Neural cell (in vitro differentiated cells): ENCODE results near the gene TPMT.

ENCODE experiments used
- EZH2 ChIP-seq: fragments of 200-600, 300-800 bp; shearing (Covaris generic), sonication (generic); IDR thresholded peaks from 2 replicates; pipeline ENCODE4 v1.6.1; 2014; ENCODE audit warnings: antibody characterized with exemption, low read length, borderline replicate concordance, mild to moderate bottlenecking; ENCODE audit not compliant: insufficient read depth, poor library complexity, severe bottlenecking
- MXI1 ChIP-seq: fragments of 450-650 bp; conservative IDR thresholded peaks from 2 replicates; pipeline ENCODE4 v1.6.1; 2014; ENCODE audit warnings: antibody characterized with exemption, mild to moderate bottlenecking; ENCODE audit not compliant: poor library complexity, severe bottlenecking
- POLR2AphosphoS5 ChIP-seq: IDR thresholded peaks from 2 replicates; pipeline ENCODE4 v1.6.1; 2012
- RAD21 ChIP-seq: fragments of 450-650 bp; conservative IDR thresholded peaks from 2 replicates; pipeline ENCODE4 v1.6.1; 2014; ENCODE audit warnings: antibody characterized with exemption, mild to moderate bottlenecking, moderate library complexity
- SMC3 ChIP-seq: fragments of 450-650 bp; conservative IDR thresholded peaks from 2 replicates; pipeline ENCODE4 v1.6.1; 2014; ENCODE audit warnings: antibody characterized with exemption, mild to moderate bottlenecking, moderate library complexity; ENCODE audit not compliant: poor library complexity
- TF ChIP-seq, protein P1 (sequence below): fragments of 450-650 bp; IDR thresholded peaks from 2 replicates; pipeline ENCODE4 v1.5.1; 2014; ENCODE audit warnings: antibody characterized with exemption, mild to moderate bottlenecking, moderate library complexity; ENCODE audit not compliant: poor library complexity, severe bottlenecking
- TF ChIP-seq, protein P2 (sequence below): IDR thresholded peaks from 2 replicates; pipeline ENCODE4 v1.6.1; 2012; ENCODE audit warnings: borderline replicate concordance

DNA sequence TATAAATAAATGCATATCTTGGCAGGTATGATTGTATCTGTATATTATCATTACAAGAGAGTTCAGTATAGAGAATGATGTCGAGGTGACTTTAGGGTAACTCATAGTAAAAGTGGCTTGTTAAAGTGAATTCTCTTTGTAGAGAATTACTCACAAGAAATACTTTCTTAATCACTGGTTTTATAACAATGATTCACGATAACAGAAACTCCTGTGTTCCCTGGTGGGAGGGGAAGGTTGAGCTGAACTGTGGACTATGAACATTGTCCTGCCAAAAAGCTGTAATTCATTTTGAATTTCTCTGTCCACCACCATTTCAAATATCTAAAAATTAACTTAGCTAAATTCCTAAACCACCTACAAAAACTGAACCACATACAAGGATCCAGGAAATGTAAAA is 7.7 kb downstream of the TPMT start:
- no peak for TF ChIP-seq POLR2AphosphoS5
- TF ChIP-seq, protein P1, sequence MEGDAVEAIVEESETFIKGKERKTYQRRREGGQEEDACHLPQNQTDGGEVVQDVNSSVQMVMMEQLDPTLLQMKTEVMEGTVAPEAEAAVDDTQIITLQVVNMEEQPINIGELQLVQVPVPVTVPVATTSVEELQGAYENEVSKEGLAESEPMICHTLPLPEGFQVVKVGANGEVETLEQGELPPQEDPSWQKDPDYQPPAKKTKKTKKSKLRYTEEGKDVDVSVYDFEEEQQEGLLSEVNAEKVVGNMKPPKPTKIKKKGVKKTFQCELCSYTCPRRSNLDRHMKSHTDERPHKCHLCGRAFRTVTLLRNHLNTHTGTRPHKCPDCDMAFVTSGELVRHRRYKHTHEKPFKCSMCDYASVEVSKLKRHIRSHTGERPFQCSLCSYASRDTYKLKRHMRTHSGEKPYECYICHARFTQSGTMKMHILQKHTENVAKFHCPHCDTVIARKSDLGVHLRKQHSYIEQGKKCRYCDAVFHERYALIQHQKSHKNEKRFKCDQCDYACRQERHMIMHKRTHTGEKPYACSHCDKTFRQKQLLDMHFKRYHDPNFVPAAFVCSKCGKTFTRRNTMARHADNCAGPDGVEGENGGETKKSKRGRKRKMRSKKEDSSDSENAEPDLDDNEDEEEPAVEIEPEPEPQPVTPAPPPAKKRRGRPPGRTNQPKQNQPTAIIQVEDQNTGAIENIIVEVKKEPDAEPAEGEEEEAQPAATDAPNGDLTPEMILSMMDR = no peak
- TF ChIP-seq RAD21 = no peak
- TF ChIP-seq EZH2 = no peak
- TF ChIP-seq, protein P2, sequence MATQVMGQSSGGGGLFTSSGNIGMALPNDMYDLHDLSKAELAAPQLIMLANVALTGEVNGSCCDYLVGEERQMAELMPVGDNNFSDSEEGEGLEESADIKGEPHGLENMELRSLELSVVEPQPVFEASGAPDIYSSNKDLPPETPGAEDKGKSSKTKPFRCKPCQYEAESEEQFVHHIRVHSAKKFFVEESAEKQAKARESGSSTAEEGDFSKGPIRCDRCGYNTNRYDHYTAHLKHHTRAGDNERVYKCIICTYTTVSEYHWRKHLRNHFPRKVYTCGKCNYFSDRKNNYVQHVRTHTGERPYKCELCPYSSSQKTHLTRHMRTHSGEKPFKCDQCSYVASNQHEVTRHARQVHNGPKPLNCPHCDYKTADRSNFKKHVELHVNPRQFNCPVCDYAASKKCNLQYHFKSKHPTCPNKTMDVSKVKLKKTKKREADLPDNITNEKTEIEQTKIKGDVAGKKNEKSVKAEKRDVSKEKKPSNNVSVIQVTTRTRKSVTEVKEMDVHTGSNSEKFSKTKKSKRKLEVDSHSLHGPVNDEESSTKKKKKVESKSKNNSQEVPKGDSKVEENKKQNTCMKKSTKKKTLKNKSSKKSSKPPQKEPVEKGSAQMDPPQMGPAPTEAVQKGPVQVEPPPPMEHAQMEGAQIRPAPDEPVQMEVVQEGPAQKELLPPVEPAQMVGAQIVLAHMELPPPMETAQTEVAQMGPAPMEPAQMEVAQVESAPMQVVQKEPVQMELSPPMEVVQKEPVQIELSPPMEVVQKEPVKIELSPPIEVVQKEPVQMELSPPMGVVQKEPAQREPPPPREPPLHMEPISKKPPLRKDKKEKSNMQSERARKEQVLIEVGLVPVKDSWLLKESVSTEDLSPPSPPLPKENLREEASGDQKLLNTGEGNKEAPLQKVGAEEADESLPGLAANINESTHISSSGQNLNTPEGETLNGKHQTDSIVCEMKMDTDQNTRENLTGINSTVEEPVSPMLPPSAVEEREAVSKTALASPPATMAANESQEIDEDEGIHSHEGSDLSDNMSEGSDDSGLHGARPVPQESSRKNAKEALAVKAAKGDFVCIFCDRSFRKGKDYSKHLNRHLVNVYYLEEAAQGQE = no peak
- TF ChIP-seq MXI1 = no peak
- TF ChIP-seq SMC3 = no peak
